GM19099 (cell line): Measurements from ENCODE around the gene GRK5.

Source experiments
- POLR2A ChIP-seq: IDR thresholded peaks from 3 replicates; pipeline ENCODE4 v1.6.1; 2011; ENCODE audit warnings: low read depth; ENCODE audit not compliant: insufficient read length; ENCODE audit errors: extremely low read depth

GRK5 gene

GRCh38 chr10:119445935-119446317 lies 238.6 kb downstream of the GRK5 start:
- TF ChIP-seq POLR2A: no peak

- no peak for TF ChIP-seq POLR2A
These were observed 239.3 kb downstream of the GRK5 start for GRCh38 chr10:119446441-119447277.

- no peak for TF ChIP-seq POLR2A
These were observed 240.1 kb downstream of the GRK5 start for GRCh38 chr10:119447421-119447820.

GRCh38 chr10:119447823-119448546 lies 240.6 kb downstream of the GRK5 start:
- no peak for TF ChIP-seq POLR2A

GRCh38 chr10:119448628-119449584 lies 241.5 kb downstream of the GRK5 start:
- TF ChIP-seq POLR2A: no peak

GRCh38 chr10:119449760-119450461 lies 242.5 kb downstream of the GRK5 start:
- TF ChIP-seq POLR2A: no peak

GRCh38 chr10:119450606-119451299 lies 243.4 kb downstream of the GRK5 start:
- TF ChIP-seq POLR2A: no peak

GRCh38 chr10:119451300-119451896 lies 244.0 kb downstream of the GRK5 start:
- TF ChIP-seq POLR2A: no peak

GRCh38 chr10:119452396-119452795 lies 245.0 kb downstream of the GRK5 start:
- TF ChIP-seq POLR2A: no peak

- no peak for TF ChIP-seq POLR2A
These were observed 245.9 kb downstream of the GRK5 start for GRCh38 chr10:119453313-119453712.

- no peak for TF ChIP-seq POLR2A
These were observed 246.9 kb downstream of the GRK5 start for GRCh38 chr10:119454316-119454715.

GRCh38 chr10:119454990-119455389 lies 247.6 kb downstream of the GRK5 start:
- no peak for TF ChIP-seq POLR2A

GRCh38 chr10:119455609-119456434 lies 248.5 kb downstream of the GRK5 start:
- TF ChIP-seq POLR2A: no peak

GRCh38 chr10:119456435-119456810 lies 249.1 kb downstream of the GRK5 start:
- TF ChIP-seq POLR2A: no peak
